ENCODE measurements around the gene NRG4. TPM values are rescaled to one million over a fixed set of nuclear protein-coding genes. Genes with fewer than 3 reads are reported as not detected.
"Not testable (repeated sequence)": the region's sequence is repeated elsewhere in the genome, so short reads cannot be mapped to it uniquely, and the experiment has no call there.

NRG4 gene
- polyA plus RNA-seq, 5 donors = 2.2 to 3.9 (median 3.0) TPM

GRCh38 chr15:75994220-75994619, 18.0 kb downstream of the NRG4 start:
- no peak for DNase-seq

GRCh38 chr15:75992897-75993296, 19.3 kb downstream of the NRG4 start:
- no peak for DNase-seq

GRCh38 chr15:75989875-75990274, 22.3 kb downstream of the NRG4 start:
- no peak for DNase-seq

GRCh38 chr15:75989045-75989444, 23.2 kb downstream of the NRG4 start:
- no peak for DNase-seq

- DNase-seq = no peak
These were observed 26.3 kb downstream of the NRG4 start for GRCh38 chr15:75985971-75986370.

- DNase-seq = not testable (repeated sequence)
These were observed 27.5 kb downstream of the NRG4 start for GRCh38 chr15:75984706-75985105.

- DNase-seq = no peak
These were observed 29.8 kb downstream of the NRG4 start for GRCh38 chr15:75982468-75982867.

GRCh38 chr15:75981149-75981815, 30.9 kb downstream of the NRG4 start:
- DNase-seq = no peak

- not testable (repeated sequence) for DNase-seq
These were observed 35.5 kb downstream of the NRG4 start for GRCh38 chr15:75976766-75977165.

- DNase-seq = no peak
These were observed 46.2 kb downstream of the NRG4 start for GRCh38 chr15:75966073-75966472.

- DNase-seq = no peak
These were observed 50.9 kb downstream of the NRG4 start for GRCh38 chr15:75961331-75961730.

GRCh38 chr15:75955720-75956119, 56.5 kb downstream of the NRG4 start:
- DNase-seq = no peak

- DNase-seq = no peak
These were observed 59.7 kb downstream of the NRG4 start for GRCh38 chr15:75952525-75952924.

- no peak for DNase-seq
These were observed 63.4 kb downstream of the NRG4 start for GRCh38 chr15:75948761-75949296.

- DNase-seq = no peak
These were observed 65.1 kb downstream of the NRG4 start for GRCh38 chr15:75947092-75947491.

- no peak for DNase-seq
These were observed 66.3 kb downstream of the NRG4 start for GRCh38 chr15:75945953-75946352.

GRCh38 chr15:75943713-75944215, 68.5 kb downstream of the NRG4 start:
- no peak for DNase-seq

- DNase-seq = no peak
These were observed 69.0 kb downstream of the NRG4 start for GRCh38 chr15:75943246-75943645.

- no peak for DNase-seq
These were observed 69.8 kb downstream of the NRG4 start for GRCh38 chr15:75942464-75942863.

GRCh38 chr15:75930866-75931265, 81.4 kb downstream of the NRG4 start:
- DNase-seq = no peak

GRCh38 chr15:75929799-75930565, 82.2 kb downstream of the NRG4 start:
- no peak for DNase-seq

GRCh38 chr15:75928680-75929608, 83.3 kb downstream of the NRG4 start:
- no peak for DNase-seq

Data from right lung (tissue), 5 donors.